ENCODE measurements around the gene CSDE1.

- TF ChIP-seq EZH2phosphoT487 (conservative IDR thresholded peaks at IDR 0.05; ENCODE audit: low read length): no peak
- no peak for TF ChIP-seq CTCF (IDR thresholded peaks at IDR 0.05; ENCODE audit: insufficient read depth, low read length, poor library complexity, severe bottlenecking)
Observed at GRCh38 chr1:114794038-114794437, 36.3 kb upstream of the CSDE1 start.

All from SU-DHL-6 (cell line).